IPS DF 6.9 (cell line): ENCODE data around the gene RAB11FIP3.

ENCODE experiments used
- DNase-seq: peaks from one replicate; pipeline ENCODE4 v3.0.0-alpha.2; 2013; ENCODE audit warnings: low read depth, low spot score
- H3K27ac ChIP-seq: one replicate; pipeline ENCODE4 v1.5.1; 2013; ENCODE audit warnings: low read length, control low read depth
- H3K27me3 ChIP-seq: 2 replicates; pipeline ENCODE4 v1.6.1; 2013; ENCODE audit warnings: mild to moderate bottlenecking, low read length; ENCODE audit not compliant: control insufficient read depth, insufficient read depth
- H3K36me3 ChIP-seq: 2 replicates; pipeline ENCODE4 v1.6.1; 2013; ENCODE audit warnings: low read length; ENCODE audit not compliant: control insufficient read depth, insufficient read depth
- H3K4me1 ChIP-seq: 2 replicates; pipeline ENCODE4 v1.6.1; 2013; ENCODE audit warnings: low read length; ENCODE audit not compliant: control insufficient read depth, insufficient read depth
- H3K4me3 ChIP-seq: 2 replicates; pipeline ENCODE4 v1.5.1; 2013; ENCODE audit warnings: mild to moderate bottlenecking, low read length
- H3K9me3 ChIP-seq: 2 replicates; pipeline ENCODE4 v1.6.1; 2013; ENCODE audit warnings: low read length, inconsistent platforms; ENCODE audit not compliant: control insufficient read depth, insufficient read depth
- WGBS: extraction: QIAGEN DNeasy Blood & Tissue Kit; methylation state at CpG from one replicate; pipeline ENCODE4 v1.1.7; 2013; ENCODE audit warnings: mixed read lengths, missing lambda C conversion rate; ENCODE audit not compliant: insufficient read length, insufficient coverage; 5-methylcytosine and 5-hydroxymethylcytosine counted together

Gene RAB11FIP3

GRCh38 chr16:526181-527014 is 100.9 kb downstream of the RAB11FIP3 start:
- H3K9me3 ChIP-seq: no peaks in the 10 kb centered on the region
- H3K27me3 ChIP-seq: no peaks in the 10 kb centered on the region
- H3K4me3 ChIP-seq: peak overlapping the region; percentile 52; the same call in 1 of the 2 replicates
- H3K27ac ChIP-seq: no peak overlapping the region
- peaks cover 7% of the 10 kb centered on the region; the same call in 1 of the 2 replicates for H3K36me3 ChIP-seq
- no CpG with 5 or more reads among the region's 26 CpGs for WGBS
- DNase-seq: no peak
- H3K4me1 ChIP-seq: 0 out of 2 replicates have a peak, but pooled peaks cover 4% of the 10 kb centered on the region

GRCh38 chr16:527015-527903 is 101.8 kb downstream of the RAB11FIP3 start, which contains the start of gene CAPN15:
CAPN15 (plus strand) TSS chr16:527712; CDS start chr16:546839, 19,127 bp downstream.
- Histone ChIP-seq H3K36me3 (peaks cover 7% of the 10 kb centered on the region; the same call in 1 of the 2 replicates), H3K9me3 (no peaks in the 10 kb centered on the region), H3K27me3 (no peaks in the 10 kb centered on the region), H3K27ac (no peak within 1 kb of the TSS), H3K4me3 (peak within 1 kb of the TSS; percentile 52), H3K4me1 (0 out of 2 replicates have a peak, but pooled peaks cover 4% of the 10 kb centered on the region)
- DNase-seq: peak; percentile 50
- no CpG with 5 or more reads among the region's 129 CpGs for WGBS

GRCh38 chr16:528111-529011 is 102.9 kb downstream of the RAB11FIP3 start:
- WGBS: no CpG with 5 or more reads among the region's 55 CpGs
- Histone ChIP-seq H3K4me1 (peaks cover 5% of the 10 kb centered on the region; the same call in 1 of the 2 replicates), H3K4me3 (peak overlapping the region; percentile 52), H3K9me3 (no peaks in the 10 kb centered on the region), H3K36me3 (peaks cover 7% of the 10 kb centered on the region; the same call in 1 of the 2 replicates), H3K27ac (no peak overlapping the region), H3K27me3 (no peaks in the 10 kb centered on the region)
- no peak for DNase-seq

- Histone ChIP-seq H3K36me3 (peaks cover 7% of the 10 kb centered on the region; the same call in 1 of the 2 replicates), H3K27me3 (no peaks in the 10 kb centered on the region), H3K4me1 (peaks cover 7% of the 10 kb centered on the region; the same call in 1 of the 2 replicates), H3K9me3 (no peaks in the 10 kb centered on the region), H3K4me3 (peak overlapping the region; percentile 52; the same call in 1 of the 2 replicates), H3K27ac (no peak overlapping the region)
- DNase-seq: no peak
- no CpG with 5 or more reads among the region's 12 CpGs for WGBS
Measured at GRCh38 chr16:529012-529575, 103.6 kb downstream of the RAB11FIP3 start.

GRCh38 chr16:530111-530817 is 104.8 kb downstream of the RAB11FIP3 start:
- Histone ChIP-seq H3K4me1 (peaks cover 7% of the 10 kb centered on the region; the same call in 1 of the 2 replicates), H3K27ac (no peak overlapping the region), H3K9me3 (no peaks in the 10 kb centered on the region), H3K27me3 (no peaks in the 10 kb centered on the region), H3K4me3 (no peak overlapping the region), H3K36me3 (peaks cover 7% of the 10 kb centered on the region; the same call in 1 of the 2 replicates)
- WGBS: no CpG with 5 or more reads among the region's 23 CpGs
- DNase-seq: no peak

- H3K36me3 ChIP-seq: peaks cover 7% of the 10 kb centered on the region; the same call in 1 of the 2 replicates
- no peak overlapping the region for H3K4me3 ChIP-seq
- no peak overlapping the region for H3K27ac ChIP-seq
- peaks cover 5% of the 10 kb centered on the region; the same call in 1 of the 2 replicates for H3K4me1 ChIP-seq
- DNase-seq: no peak
- no CpG with 5 or more reads among the region's 16 CpGs for WGBS
- no peaks in the 10 kb centered on the region for H3K27me3 ChIP-seq
- no peaks in the 10 kb centered on the region for H3K9me3 ChIP-seq
Measured at GRCh38 chr16:531494-532125, 106.2 kb downstream of the RAB11FIP3 start.

- no CpG with 5 or more reads among the region's 30 CpGs for WGBS
- H3K4me3 ChIP-seq: no peak overlapping the region
- no peak for DNase-seq
- H3K9me3 ChIP-seq: no peaks in the 10 kb centered on the region
- no peak overlapping the region for H3K27ac ChIP-seq
- H3K4me1 ChIP-seq: peaks cover 5% of the 10 kb centered on the region; the same call in 1 of the 2 replicates
- no peaks in the 10 kb centered on the region for H3K27me3 ChIP-seq
- H3K36me3 ChIP-seq: peaks cover 7% of the 10 kb centered on the region; the same call in 1 of the 2 replicates
Measured at GRCh38 chr16:533391-534123, 108.1 kb downstream of the RAB11FIP3 start.

- peaks cover 7% of the 10 kb centered on the region; the same call in 1 of the 2 replicates for H3K36me3 ChIP-seq
- no peak overlapping the region for H3K4me3 ChIP-seq
- no peaks in the 10 kb centered on the region for H3K27me3 ChIP-seq
- H3K27ac ChIP-seq: no peak overlapping the region
- WGBS: no CpG with 5 or more reads among the region's 21 CpGs
- H3K4me1 ChIP-seq: peaks cover 3% of the 10 kb centered on the region; the same call in 1 of the 2 replicates
- no peak for DNase-seq
- H3K9me3 ChIP-seq: no peaks in the 10 kb centered on the region
Measured at GRCh38 chr16:534135-534534, 108.7 kb downstream of the RAB11FIP3 start.
